ENCODE measurements around the gene NRG4.

DNA sequence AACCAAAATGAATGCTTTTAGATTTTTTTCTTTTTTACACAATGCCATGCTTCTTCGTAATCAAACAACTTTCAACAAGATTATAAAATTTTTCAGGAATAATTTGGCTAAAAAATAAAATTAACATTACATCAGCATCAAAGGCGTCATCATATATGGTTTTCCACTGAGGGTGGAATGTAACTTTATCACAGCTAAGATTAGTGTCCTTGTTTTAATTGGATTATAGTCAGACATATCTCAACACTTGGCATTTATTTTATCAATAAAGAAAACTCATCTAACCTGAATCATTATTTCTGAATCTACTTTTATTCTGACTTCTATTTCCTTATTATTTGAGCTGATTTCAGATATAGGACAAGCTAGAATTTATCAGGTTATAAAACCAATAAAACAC lies 1.6 kb downstream of the NRG4 start:
- no peak for TF ChIP-seq POLR2AphosphoS5 (IDR thresholded peaks at IDR 0.05; ENCODE audit: insufficient read depth in 1 of 2, low read depth in 1 of 2)
- TF ChIP-seq, protein P1, sequence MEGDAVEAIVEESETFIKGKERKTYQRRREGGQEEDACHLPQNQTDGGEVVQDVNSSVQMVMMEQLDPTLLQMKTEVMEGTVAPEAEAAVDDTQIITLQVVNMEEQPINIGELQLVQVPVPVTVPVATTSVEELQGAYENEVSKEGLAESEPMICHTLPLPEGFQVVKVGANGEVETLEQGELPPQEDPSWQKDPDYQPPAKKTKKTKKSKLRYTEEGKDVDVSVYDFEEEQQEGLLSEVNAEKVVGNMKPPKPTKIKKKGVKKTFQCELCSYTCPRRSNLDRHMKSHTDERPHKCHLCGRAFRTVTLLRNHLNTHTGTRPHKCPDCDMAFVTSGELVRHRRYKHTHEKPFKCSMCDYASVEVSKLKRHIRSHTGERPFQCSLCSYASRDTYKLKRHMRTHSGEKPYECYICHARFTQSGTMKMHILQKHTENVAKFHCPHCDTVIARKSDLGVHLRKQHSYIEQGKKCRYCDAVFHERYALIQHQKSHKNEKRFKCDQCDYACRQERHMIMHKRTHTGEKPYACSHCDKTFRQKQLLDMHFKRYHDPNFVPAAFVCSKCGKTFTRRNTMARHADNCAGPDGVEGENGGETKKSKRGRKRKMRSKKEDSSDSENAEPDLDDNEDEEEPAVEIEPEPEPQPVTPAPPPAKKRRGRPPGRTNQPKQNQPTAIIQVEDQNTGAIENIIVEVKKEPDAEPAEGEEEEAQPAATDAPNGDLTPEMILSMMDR (IDR thresholded peaks at IDR 0.05): no peak
